ENCODE measurements around the gene MAD1L1.

Gene MAD1L1

GRCh38 chr7:2241580-2242540, 9.1 kb upstream of the MAD1L1 start, which contains the start of the genes MRM2 and NUDT1:
TSS of gene MRM2 (minus strand) at chr7:2242205. CDS start at chr7:2242169, 36 bp downstream.
TSS of gene NUDT1 (plus strand) at chr7:2242226. CDS start at chr7:2244575, 2,349 bp downstream.
- DNase-seq: peak; percentile 91

DNA sequence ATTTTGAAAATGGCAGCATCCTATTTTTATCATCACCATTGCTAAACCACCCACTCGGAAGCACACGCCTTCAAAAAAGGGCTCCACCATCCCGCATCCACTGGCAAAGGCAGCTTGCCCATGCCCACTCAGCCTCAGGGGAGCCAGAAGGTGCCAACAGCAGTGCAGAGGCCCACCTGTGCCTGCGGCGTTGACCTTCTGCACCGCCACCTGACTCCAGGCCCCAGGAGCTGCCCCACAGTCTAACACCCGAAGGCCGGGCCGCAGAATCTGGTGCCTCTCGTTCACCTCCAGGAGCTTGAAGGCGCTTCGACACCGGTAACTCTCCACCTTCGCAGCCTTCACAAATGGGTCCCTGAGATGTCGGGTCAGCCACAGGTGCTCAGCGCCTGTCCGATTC, 6.5 kb upstream of the MAD1L1 start:
- no peak for DNase-seq

GRCh38 chr7:2237109-2237602, 4.4 kb upstream of the MAD1L1 start:
- no peak for DNase-seq

DNA sequence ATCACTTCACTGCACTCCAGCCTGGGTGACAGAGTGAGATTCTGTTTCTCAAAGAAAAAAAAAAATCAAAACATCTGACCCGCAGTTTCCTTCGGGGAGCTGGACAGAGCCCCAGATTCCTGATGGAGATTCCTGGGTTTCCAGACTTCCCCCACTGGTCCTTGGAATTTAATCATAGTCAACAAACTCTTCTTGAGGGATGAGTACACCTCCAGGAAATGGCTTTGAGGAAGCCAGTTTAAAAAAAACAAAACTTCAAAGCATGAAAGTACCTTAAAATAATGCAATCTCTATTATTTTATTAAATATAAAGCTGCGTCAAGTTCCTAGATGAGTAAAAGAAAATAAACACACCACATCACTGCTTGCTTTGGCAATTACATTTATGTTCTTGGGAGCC, 1.2 kb upstream of the MAD1L1 start:
- DNase-seq: no peak

DNA sequence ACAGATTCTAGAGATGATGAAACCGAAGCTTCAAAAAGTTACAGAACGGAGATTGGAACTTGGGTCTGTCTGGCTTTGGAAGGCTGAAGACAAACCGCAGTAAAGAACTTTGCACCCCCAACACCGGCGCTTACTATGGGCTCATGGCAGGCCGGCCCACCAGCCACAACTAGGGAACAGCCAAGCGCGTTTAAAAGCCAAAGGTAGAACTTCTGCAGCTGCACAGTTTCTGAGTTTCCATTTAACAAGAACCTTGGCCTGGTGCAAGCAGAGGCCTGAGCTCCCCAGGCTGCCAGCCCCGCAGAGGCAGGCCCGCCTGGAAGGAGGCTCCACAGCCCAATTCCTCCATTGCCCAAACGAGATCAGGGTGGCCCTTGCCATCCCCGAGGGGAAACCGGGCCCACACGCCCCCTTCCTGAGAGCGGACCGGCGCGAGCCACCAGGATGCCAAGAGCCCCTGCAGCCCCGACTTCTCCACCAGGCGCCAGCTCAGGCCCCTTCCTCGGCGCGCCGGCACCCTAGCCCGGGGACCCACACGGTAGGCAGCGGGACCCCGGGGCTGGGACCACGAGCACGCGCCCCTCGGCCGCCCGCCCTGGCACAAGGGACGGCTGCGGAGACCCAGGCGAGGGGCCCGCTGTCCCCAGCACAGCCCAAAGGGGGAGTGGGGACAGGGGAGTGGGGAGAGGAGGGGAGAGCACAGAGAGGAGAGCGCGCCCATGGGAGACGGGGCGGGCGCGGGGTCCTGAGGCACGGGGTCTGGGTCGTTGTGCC, 566 bp downstream of the MAD1L1 start:
- DNase-seq: peak; percentile 41

DNA sequence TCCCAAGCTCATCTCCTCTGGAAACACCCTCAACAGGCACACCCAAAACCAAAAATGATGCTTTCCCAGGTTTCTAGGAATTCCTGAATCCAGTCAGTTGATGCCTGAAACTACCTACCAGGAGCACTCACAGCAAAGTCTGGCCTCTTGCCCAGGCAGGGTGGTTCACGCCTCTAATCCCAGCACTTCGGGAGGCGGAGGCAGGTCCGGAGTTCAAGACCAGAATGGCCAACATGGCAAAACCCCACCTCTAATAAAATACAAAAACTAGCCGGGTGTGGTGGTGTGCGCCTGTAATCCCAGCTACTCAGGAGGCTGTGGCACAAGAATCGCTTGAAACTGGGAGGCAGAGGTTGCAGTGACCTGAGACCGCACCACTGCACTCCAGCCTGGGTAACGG, 1.9 kb downstream of the MAD1L1 start:
- DNase-seq: no peak

- DNase-seq: no peak
Measured at GRCh38 chr7:2230226-2230625, 2.5 kb downstream of the MAD1L1 start.

- DNase-seq: no peak
Measured at GRCh38 chr7:2229467-2229866, 3.3 kb downstream of the MAD1L1 start.

GRCh38 chr7:2228921-2229320, 3.8 kb downstream of the MAD1L1 start:
- DNase-seq: no peak

- DNase-seq: no peak
Measured at GRCh38 chr7:2227699-2228098, 5.0 kb downstream of the MAD1L1 start.

DNA sequence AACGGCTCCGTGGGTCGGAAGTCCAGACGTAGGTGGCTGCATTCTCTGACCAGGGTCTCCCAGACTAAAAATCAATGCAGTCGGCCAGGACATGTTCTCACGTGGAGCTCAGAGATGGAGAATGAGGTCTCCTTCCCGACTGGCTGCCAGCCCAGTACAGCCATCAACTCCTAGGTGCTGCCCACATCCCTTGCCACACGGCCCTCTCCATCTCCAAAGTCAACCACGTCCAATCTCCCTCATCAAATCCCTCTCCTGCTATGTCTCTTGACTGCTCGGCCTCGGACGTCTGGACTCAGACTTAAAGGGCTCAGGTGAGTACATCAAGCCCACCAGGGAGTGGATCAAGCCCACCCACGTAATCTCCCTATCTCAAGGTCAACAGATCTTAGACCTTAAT, 6.9 kb downstream of the MAD1L1 start:
- no peak for DNase-seq

DNA sequence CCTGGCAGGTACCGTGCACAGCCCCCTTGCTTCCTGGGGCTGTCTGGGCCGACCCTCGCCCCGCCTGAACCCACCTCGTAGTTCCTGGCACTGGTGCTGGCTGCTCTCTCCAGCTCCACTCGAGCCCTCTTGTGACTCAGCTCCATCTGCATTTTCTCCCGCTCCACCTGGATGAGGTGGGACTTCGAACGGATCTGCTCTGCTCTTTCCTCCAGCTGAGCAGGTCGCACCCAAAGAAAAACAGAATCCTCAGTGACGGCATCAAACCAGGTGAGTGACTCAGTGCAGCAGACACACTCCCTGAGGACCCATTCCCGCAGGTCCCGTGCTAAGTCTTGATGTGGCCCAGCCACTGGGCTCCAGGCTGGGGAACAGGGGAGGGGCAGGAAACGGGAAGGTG, 7.4 kb downstream of the MAD1L1 start:
- DNase-seq: no peak

GRCh38 chr7:2224934-2225333, 7.8 kb downstream of the MAD1L1 start:
- no peak for DNase-seq

DNA sequence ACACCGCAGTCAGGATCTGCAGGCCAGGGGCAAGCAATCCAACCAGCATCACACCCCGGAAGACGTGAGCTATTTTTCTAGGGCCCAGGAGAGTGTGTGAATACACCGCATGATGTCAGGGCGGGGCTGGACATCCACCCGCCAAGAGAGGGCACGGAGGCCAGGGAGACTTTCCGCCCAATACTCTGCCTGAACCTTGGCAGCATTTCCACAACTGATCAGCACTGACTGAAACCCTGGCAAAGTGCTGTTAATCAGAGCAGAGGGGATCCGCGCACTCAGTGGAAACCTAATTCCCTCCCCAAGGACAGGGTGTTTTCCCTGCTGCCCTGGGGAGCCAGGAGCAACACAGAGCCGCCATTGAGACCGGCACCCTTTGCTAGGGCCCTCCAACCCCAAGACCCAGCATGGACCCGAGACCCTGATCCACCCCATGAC, 8.2 kb downstream of the MAD1L1 start:
- DNase-seq: no peak

GRCh38 chr7:2223321-2223720, 9.4 kb downstream of the MAD1L1 start:
- no peak for DNase-seq

DNA sequence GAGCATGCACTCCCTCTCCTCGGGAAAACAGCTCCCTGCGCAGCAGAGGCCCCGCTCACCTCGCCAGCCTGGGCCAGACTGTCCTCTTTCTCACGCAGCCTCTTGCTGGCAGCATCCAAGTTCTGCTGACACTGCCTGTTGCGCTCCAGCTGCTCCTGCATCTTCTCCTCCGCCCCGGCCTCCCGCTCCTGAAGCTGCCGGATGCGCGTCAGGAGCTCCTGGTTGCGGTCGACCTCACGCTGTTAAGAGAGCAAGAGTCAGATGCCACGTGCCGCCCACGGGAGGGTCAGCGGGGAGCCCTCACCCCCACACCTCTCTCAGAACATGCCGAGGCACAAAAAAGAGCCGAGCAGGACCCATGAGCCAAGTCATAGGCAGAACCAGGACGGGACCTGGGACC, 10.2 kb downstream of the MAD1L1 start:
- no peak for DNase-seq

DNA sequence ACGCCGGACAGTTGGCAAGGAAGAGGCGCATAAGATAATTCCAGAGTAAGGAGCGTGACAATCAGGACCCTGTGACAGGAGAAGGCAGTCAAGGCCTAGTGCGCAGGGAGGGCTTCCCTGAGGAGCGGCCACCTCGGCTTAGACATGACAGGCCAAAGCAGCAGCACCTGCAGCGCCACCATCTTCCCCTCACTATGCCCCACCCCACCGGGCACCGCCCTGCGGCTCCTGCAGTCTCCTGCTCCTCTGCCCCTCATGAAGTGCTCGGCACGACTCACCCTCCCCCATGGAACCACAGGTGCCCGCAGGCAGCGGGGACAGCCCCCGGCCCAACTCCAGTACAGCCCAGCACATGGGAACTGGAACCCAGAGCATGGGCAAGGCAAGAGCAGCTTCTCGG, 11.8 kb downstream of the MAD1L1 start:
- no peak for DNase-seq

DNA sequence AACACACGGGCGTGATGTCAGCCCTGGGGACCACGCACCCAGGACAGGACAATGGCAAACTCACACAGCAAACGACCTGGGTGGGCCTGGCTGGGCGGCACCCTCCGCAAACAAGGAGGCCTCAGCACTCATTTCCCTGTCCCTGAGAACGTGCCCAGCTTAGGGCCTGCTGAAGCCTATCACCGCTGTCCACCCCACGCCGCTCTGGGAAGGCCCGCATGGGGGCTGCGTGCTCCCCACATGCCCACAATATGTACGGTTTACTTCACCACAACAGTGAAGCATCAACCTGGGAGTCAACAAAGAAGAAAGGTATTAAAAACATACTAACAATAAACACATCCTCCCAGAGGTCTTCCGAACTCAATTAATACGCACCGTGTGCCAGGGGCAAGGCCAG, 12.2 kb downstream of the MAD1L1 start:
- DNase-seq: no peak

DNA sequence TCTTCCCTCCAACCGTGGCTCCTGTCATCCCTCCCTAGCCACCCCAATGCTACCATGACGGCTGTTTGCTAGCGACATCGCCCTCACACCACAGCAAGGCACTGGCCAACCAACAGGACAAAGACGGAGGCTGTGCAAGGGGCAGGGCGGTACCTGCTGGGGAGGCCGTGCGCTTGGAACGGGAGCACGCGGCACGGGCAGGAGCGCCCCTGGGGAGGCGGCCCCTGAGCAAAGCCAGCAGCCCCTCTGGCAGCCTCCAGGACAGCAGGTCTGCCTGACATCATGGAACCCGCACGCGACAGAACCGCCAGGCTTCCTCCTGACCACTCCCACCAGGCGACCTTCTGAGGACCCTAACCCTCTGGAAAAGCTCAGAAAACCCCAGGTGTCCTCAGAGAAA, 12.7 kb downstream of the MAD1L1 start:
- DNase-seq: no peak

- no peak for DNase-seq
Measured at GRCh38 chr7:2219606-2220005, 13.1 kb downstream of the MAD1L1 start.

GRCh38 chr7:2219136-2219535, 13.6 kb downstream of the MAD1L1 start:
- no peak for DNase-seq

- no peak for DNase-seq
Measured at GRCh38 chr7:2218444-2218785, 14.3 kb downstream of the MAD1L1 start.

- DNase-seq: no peak
Measured at GRCh38 chr7:2217716-2218443, 14.9 kb downstream of the MAD1L1 start.
